ENCODE results near the gene RGS19.
"Not testable (repeated sequence)": the region's sequence is repeated elsewhere in the genome, so short reads cannot be mapped to it uniquely, and the experiment has no call there.

DNA sequence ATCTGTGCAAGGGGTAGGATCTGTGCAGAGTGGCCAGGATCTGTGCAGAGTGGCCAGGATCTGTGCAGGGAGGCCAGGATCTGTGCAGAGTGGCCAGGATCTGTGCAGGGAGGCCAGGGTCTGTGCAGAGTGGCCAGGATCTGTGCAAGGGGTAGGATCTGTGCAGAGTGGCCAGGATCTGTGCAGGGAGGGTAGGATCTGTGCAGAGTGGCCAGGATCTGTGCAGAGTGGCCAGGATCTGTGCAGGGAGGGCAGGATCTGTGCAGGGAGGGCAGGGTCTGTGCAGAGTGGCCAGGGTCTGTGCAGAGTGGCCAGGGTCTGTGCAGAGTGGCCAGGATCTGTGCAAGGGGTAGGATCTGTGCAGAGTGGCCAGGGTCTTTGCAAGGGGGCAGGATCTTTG, 9.3 kb upstream of the RGS19 start:
- TF ChIP-seq, protein P1, sequence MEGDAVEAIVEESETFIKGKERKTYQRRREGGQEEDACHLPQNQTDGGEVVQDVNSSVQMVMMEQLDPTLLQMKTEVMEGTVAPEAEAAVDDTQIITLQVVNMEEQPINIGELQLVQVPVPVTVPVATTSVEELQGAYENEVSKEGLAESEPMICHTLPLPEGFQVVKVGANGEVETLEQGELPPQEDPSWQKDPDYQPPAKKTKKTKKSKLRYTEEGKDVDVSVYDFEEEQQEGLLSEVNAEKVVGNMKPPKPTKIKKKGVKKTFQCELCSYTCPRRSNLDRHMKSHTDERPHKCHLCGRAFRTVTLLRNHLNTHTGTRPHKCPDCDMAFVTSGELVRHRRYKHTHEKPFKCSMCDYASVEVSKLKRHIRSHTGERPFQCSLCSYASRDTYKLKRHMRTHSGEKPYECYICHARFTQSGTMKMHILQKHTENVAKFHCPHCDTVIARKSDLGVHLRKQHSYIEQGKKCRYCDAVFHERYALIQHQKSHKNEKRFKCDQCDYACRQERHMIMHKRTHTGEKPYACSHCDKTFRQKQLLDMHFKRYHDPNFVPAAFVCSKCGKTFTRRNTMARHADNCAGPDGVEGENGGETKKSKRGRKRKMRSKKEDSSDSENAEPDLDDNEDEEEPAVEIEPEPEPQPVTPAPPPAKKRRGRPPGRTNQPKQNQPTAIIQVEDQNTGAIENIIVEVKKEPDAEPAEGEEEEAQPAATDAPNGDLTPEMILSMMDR (IDR thresholded peaks at IDR 0.05), result not testable (repeated sequence)
- TF ChIP-seq POLR2A (IDR thresholded peaks at IDR 0.05), result not testable (repeated sequence)
